AG04449 (cell line): Measurements from ENCODE around the gene CLMP.

ENCODE experiments used
- CTCF ChIA-PET: fragments of 350-600 bp; formaldehyde crosslinking; extraction: SDS; loops from one replicate; lab custom pipeline; 2021; ENCODE audit warnings: antibody characterized with exemption; lab: Yijun Ruan, JAX
- POLR2A ChIA-PET: fragments of 400-600, 350-600 bp; formaldehyde crosslinking; extraction: SDS; loops from one replicate; lab custom pipeline; 2020; ENCODE audit warnings: antibody characterized with exemption, inconsistent platforms; lab: Yijun Ruan, JAX
- DNase-seq: peaks from one replicate; pipeline ENCODE4 v3.0.0-alpha.2; 2010; ENCODE audit warnings: low read depth, low spot score
- H3K4me3 ChIP-seq: 2 replicates; pipeline ENCODE4 v1.5.1; 2011; ENCODE audit warnings: low read depth, mild to moderate bottlenecking, control low read depth, low read length
- CTCF ChIP-seq: IDR thresholded peaks from one replicate; pipeline ENCODE4 v1.5.1; 2011; ENCODE audit warnings: mild to moderate bottlenecking, moderate library complexity, low read length, control low read depth, inconsistent platforms; ENCODE audit not compliant: insufficient read depth; ENCODE audit errors: missing control alignments

Gene CLMP

GRCh38 chr11:123203934-123204333 is 8.9 kb upstream of the CLMP start:
- CTCF ChIA-PET: interaction anchor here (0.9 to 2.7 kb wide), 5 partner anchors 9 to 92 kb away, joined by 3 to 11 read pairs (median 6); no protein-coding TSS in a partner anchor
- H3K4me3 ChIP-seq: no peak overlapping the region
- POLR2A ChIA-PET: no interaction called here
- no peak for DNase-seq
- no peak for TF ChIP-seq CTCF

- ChIA-PET CTCF (interaction anchor here (0.9 to 2.7 kb wide), 6 partner anchors 9 to 92 kb away, joined by 3 to 11 read pairs (median 5); no protein-coding TSS in a partner anchor), POLR2A (no interaction called here)
- H3K4me3 ChIP-seq: no peak overlapping the region
- no peak for DNase-seq
- TF ChIP-seq CTCF: no peak
These were observed 8.4 kb upstream of the CLMP start for GRCh38 chr11:123203471-123203870.

GRCh38 chr11:123202155-123203151 is 7.4 kb upstream of the CLMP start:
- DNase-seq: no peak
- ChIA-PET POLR2A (interaction anchor here (1.1 kb wide), 1 partner anchor 9 kb away, joined by 3 read pairs; no protein-coding TSS in a partner anchor), CTCF (interaction anchor here (0.6 to 2.7 kb wide), 6 partner anchors 9 to 91 kb away, joined by 3 to 8 read pairs (median 4); no protein-coding TSS in a partner anchor)
- TF ChIP-seq CTCF: no peak
- no peak overlapping the region for H3K4me3 ChIP-seq

- ChIA-PET POLR2A (no interaction called here), CTCF (interaction anchor here (1.8 to 1.9 kb wide), 2 partner anchors 47 to 88 kb away, joined by 4 to 7 read pairs; no protein-coding TSS in a partner anchor)
- no peak for DNase-seq
- H3K4me3 ChIP-seq: no peak overlapping the region
- no peak for TF ChIP-seq CTCF
These were observed 5.2 kb upstream of the CLMP start for GRCh38 chr11:123200264-123200663.

GRCh38 chr11:123197711-123198110 is 2.7 kb upstream of the CLMP start:
- H3K4me3 ChIP-seq: no peak overlapping the region
- DNase-seq: no peak
- TF ChIP-seq CTCF: no peak
- CTCF ChIA-PET: interaction anchor here (1.0 to 1.8 kb wide), 2 partner anchors 33 to 63 kb away, joined by 4 read pairs; no protein-coding TSS in a partner anchor
- POLR2A ChIA-PET: no interaction called here
